Stimulated activated CD4-positive, alpha-beta T cell treated with anti-CD3 and anti-CD28 coated beads, TNF-alpha, amount 100 ng/mL, for 1 hour (primary cell): ENCODE results near the gene AHI1.

Experiments used
- DNase-seq, 3 donors: peaks; one replicate each; pipeline ENCODE4 v3.0.0-alpha.2; 2020; ENCODE audit warnings: low read depth in 3 of 3, low spot score in 1 of 3

AHI1 gene

DNA sequence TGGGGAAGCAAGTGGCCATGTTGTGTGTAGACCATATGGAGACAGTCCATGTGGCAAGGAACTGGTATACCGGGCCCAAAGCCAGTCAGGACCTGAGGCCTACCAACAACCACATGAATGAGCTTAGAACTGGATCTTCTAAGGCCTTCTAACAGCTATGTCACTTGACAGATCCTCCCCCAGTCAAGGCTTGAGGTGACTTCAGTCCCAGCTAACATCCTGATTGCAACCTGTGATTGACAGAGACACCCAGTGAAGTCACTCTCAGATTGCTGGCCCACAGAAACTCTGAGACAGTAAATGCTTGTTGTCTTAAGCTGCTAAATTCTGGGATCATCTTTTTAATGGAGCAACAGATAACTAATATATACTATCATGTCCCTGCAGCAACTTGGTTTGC is 32.9 kb downstream of the AHI1 start:
- DNase-seq = no peak

DNA sequence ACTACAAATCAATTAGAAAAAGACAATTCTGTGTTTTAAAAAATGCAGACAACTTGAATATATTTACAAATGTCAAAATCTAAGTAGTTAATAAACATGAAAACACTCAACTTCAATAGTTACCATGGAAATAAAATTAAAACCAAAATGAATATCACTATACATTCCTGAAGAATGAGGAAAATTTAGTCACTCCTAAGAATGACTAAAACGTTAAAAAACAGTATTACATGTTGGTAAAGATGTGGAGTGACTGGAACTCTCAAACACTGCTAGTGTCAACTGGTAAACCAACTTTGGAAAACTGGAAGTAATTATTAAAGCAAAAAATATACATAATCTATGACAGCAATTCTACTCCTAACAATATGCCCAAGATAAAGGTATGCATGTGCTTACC is 36.3 kb downstream of the AHI1 start:
- DNase-seq = no peak

DNA sequence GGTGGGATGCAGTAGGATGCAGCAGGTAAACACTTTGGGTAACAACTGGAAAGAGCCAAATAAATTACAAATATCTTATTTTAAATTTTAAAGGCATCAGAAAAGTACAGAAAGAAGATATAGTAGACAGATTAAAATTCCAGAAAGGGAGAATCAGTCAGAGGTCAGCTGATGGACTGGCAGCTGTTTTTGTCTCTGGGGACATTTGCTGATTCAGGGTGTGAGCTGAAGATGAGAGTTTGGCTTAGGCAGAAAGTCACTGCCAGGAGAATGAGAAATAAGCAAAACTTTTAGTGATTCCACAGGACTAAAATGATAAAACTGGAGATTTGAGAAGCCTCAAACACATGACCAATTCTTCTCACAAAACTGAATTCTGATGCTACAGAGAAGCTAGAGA is 39.5 kb downstream of the AHI1 start:
- no peak for DNase-seq

DNA sequence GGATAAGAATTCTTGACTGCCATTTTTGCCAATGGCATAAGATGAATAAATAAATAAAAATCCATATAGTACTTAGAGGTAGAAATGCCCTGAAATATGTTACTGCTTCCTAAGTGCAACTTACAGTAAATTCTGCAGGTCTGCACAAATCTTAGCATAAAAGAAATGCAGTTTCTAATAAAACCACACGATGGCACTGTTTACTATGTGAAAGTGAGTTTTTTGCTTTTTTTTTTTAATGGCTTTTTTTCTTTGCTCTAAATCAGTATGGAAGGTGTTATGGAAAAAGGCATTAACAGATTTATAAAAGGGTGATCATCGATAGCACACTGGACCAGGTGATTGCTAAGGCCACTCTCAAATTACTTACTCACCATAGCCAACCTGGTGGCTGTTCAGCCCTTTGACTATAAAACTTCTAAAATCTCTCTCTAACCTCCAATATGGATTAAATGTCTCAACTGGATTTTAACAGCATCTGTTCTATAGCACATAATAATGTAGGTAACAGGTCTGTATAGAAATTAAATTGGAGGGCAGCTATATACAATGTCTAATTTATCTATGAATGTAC is 45.8 kb downstream of the AHI1 start:
- no peak for DNase-seq

DNA sequence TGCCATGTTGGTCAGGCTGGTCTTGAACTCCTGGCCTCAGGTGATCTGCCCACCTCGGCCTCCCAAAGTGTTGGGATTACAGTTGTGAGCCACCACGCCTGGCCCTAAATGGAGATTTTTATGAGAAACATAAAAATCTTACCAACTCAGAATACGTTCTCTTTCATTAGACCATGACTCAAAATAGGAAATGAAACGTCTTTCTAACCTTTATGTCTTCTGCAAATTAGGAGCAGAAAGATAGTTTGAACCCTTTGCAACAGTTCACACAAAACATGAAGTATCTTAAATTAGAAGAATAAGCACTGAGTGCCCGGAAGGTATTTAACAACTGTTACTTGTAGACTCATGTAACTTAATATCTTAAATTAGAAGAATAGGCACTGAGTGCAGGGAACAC is 48.3 kb downstream of the AHI1 start:
- DNase-seq = no peak

DNA sequence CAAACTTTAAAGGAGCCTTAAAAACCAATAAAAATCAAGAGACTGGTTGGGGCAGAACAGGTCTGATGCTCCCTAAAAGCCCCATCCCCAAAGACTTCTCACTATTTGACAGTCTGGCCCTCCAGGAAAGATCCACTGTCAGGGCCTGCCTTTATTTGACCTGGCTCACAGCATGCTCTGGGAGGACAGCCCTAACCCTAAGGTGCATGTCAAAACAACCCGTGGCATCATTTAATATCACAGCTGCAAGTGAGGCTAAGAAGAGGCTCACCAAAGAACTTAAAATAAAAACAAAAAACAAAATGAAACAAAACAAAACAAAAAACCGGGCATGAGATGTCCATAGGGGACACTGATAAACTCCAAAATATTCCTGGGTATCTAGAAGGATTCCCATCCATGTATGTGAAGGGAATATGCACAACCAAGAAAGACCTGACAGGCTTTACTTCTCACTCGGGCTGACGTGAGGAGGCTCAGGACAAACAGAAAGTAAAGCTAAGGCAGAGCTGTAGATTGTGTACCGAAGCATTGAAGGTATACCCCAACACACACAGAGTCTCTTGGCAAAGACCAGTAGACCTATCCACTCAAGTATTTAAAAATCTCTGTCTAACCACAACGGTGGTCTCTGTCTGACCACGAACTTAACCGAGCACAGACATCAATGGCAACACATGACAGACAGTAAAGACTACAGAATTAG is 57.3 kb downstream of the AHI1 start:
- no peak for DNase-seq

DNA sequence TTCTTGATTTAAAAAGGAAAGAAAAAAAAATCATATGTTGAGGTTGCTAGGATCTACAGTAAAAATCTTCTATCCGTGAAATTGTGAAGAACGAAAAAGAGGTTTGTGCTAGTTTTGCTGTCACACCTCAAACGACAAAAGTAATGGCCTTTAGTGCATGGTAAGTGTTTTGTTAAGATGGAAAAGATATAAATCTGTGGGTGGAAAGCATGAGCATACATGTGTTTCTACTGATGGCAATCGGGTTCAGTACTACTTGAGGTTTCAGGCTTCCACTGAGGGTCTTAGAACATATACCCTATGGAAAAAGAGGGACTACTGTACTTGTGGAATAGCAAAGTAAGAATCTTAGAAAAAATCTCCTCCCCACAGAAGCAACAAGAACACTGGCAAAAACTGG is 58.0 kb downstream of the AHI1 start:
- no peak for DNase-seq

DNA sequence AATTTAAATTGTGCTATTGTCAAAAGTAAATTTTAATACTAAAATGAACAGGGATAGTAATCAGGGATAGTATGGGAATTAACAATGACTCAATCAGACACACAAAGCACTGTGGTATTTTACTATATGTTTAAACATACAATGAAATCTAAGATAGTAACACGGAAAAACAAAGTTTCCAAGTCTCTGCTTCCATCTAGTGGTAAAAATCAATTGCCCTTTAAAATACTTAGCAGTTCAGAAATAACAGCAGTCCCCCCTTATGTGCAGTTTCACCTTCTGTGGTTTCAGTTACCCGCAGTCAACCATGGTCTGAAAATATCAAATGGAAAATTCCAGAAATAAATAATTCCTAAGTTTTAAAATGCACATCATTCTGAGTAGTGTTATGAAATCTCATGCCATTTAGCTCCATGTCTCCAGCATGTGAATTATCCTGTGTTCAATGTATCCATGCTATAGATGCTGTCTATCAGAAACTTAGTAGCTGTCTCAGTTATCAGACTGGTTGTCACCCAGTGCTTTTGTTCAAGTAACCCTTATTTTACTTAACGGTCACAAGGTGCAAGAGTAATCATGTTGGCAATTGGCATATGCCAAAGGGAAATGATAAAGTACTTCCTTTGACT is 58.5 kb downstream of the AHI1 start:
- no peak for DNase-seq

DNA sequence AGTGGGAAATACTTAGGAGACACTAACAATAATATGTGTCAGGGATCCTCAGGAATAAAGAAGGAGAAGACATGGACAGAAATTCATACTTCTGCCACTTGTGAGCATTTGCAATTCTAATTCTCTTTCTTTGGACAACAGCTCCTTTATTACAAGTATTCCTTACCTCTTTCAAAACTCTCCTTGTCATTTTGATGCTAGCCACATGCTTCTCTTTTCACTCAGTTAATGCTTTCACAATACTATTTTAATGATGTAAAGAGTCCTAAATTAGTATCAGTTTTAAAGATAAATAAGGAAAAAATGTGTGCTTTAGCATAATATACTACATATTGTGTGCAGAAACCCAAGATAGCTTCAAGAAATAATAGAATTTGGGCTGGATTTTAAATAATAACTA is 62.5 kb downstream of the AHI1 start:
- DNase-seq = no peak

DNA sequence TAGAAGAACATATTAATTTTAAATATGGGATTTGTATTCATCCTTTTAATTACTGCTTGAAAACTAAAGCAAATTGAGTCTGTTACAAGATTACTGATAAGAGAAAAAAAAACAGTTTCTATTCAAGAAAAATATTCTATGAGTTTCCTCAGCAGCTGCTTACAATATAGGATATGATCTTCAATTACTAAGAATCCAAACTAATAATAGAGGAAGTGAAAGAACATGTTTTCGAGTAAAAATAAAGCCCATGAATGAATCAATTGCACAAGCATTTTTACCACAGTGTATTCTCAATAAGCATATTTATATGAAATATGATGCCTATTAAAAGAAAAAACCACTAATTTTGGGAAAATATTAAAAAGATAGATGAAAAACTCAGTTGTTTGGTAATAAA is 63.4 kb downstream of the AHI1 start:
- DNase-seq = no peak

DNA sequence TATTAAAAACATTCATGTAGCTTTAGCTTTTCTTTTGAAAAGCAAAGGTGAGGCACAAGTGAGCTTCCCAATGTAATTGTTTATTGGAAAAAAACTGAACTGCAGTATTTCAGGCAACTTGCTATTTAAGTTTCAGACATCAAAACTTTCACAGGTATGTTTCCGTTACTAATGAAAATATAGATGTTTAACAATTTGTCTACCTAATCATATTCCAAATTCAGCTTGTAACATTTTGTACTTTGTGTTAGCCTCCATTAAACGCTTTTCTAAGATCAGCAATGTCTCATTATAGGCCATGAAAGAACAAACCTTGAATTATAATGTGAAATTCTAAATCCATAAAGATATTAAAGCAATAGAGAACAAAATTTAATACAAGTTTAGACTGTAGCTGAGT is 69.5 kb downstream of the AHI1 start:
- DNase-seq = no peak

DNA sequence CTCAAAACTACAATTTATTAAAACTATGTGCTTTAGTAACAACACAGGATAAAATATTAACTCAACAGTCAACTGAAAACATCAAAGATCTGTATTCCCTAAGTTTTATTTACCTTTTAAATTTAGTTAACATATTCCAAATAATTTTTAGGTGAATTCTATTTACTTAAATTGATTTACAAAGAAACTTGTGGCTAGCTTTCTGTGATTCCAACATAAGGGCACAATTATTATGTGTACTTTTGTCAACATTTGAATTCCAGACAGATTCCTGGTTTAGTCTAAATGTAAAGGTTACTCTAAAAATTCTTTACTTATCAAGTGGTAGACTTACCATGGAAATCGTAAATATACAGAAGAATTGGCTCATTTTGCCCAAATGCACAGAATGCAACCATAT is 70.7 kb downstream of the AHI1 start:
- no peak for DNase-seq

DNA sequence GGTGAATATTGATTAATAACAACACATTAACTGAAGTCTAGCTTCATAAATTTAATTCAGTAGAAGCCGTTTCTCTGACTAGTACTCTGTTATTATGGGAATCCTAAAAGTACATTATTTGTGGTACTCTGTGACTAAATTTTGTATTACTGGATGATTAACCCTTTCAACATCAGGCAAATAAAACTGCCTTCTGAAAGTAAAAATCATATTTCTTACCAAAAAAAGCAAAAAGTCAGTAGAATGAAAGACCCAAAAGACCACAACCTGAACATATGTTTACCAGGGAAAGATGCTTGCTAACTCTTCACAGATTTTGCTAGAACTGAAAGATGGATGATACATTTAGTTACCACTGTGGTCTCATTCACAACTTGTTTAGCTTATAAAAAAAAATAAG is 73.2 kb downstream of the AHI1 start:
- no peak for DNase-seq

DNA sequence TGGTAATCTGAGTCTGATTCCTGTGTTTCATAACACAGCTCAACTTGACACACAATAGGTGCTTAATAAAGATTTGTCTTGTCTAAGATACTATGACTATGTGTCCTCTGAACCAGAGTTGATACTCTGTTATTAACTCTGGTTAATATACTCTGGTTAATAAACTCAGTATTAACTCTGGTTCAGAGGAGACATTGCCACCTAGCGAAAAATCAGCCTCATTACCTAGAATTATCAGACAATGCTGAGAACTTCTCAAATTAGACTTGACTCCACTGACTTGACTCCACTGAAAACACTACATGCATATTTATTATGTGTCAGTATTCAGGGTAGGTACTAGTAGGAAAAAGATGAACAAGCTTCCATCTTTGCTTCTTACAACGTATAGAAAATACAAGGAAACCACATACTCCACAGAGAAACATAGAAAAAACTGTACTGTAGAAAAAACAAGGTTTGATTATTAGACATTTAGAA is 73.9 kb downstream of the AHI1 start:
- DNase-seq = no peak

DNA sequence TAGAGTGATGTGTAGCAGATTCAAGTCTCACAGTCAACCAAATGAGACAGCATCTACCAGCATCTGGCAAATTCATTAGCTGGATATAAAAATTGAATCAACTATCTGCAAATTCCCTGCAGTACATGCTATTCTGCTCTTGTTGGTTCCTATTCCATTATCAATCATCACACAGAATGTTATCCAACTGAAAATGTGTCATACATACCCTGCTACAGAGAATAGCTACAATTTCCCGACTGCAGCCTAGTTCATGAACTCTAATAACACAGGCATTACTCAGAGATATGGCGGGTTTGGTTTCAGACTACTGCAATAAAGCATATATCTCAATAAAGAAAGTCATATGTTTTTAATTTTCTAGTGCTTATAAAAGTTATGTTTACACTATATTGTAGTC is 78.4 kb downstream of the AHI1 start:
- DNase-seq = no peak

DNA sequence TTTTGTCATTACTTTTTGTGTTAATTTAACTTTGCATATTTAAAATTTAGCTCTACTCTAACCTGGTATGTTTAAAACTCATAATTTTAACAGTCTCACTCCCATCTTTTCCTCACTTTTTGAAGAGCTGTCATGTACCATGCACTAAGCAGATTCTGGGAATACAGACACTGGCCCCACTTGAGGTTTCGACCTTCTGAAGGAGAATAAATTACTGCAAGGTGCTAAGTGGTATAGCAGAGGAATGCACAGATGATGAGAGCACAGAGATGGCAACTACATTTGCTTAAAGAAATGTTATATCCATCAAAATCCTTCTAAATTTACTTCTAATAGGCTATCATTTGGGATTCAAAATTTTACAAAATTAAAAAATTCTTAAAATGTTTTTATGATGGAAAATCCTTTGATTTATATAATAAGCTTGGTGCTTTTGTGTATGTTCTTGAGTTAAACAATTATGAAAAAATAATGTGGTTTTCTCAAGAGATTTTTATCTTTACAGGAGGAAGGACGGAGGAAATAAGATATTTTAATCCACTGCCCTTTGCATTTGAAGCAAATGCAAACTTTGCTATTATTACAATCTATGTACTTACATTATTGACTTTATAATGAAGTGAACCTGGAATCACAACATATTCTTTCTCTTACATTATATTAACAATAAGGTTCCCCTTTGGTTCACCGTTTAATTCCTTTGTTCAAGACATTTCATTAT is 79.3 kb downstream of the AHI1 start:
- DNase-seq = no peak

DNA sequence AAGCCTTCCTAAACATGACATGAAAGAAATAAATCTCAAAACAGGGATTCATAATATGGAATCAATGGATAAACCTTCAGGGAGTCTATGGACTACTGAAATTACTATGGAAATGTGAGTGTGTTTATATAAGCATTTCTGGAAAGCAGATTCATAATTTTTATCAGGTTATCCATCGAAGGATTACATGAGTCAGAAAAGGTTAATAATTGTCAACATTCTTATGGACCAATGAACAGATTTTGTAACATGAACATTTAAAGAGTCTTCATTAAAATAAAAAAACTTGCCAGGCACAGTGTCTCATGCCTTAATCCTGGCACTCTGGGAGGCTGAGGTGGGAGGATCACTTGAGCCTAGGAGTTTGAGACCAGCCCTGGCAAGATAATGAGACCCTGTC is 84.8 kb downstream of the AHI1 start:
- DNase-seq = no peak

DNA sequence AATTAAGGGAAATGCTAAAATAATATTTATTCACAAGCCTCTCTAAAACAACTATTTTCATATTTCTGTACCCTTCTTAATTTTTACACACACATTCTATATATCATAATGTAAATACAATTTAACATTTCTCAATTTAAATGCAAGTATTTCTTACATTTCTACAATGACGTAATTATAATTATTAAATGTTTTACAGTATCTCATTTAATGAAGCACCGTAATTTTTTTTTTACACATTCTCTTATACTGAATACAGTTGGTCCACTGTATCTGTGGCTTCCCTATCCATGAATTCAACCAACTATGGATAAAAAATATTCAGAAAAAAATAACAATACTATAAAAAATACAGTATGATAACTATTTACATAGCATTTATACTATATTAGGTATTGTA is 85.7 kb downstream of the AHI1 start:
- no peak for DNase-seq

DNA sequence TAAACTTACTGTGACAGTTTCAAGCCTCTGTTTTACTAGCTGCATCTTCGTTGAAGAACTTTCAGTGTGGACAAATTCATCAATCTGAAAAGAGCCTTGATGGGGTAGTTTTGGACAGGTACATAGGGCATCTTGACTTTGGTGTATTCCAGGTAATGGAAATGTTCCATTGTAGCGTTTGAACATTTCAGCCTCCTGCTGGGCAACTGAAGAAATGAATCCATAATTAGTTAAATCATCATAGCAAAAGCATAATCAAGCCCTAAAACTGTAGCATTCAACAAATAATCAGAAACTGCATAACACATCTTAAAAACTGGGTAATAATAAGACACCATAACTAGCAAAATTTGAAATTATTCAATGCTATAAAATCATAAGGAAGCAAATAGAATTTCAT is 86.2 kb downstream of the AHI1 start:
- DNase-seq = no peak

DNA sequence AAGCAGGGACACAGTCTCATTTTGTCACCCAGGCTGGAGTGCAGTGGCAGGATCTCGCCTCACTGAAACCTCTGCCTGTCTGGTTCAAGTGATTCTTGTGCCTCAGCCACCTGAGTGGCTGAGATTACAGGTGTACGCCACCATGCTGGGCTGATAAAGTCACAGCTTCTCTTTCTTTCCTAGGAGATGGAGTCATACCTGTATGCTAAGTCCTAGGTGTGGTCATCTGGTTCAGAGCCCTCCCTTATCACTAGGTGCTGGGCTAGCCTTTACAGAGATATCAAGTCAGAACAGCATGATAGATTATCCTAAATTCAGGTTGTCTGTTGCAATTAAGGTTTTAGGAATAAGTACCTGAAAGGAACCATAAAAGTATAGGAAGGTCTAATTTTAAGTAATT is 86.7 kb downstream of the AHI1 start:
- no peak for DNase-seq

DNA sequence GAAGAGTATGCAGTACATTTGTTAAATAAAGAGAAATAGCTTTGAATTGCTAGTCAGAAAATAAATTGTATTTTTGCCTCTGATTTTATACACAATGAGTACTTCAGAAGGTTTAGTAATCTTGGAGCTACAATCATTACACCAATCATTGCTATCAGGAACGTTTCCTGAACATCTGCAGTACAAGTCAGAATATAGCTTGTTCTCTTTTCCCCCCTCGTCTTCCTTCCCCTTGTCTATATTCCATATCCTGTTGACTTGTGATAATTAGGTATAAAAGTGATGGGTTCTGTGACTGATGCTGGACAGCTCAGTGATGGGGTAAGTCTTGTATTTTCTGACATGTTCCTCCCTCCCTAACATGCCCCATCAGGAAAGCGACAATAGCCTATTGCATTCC is 94.0 kb downstream of the AHI1 start:
- no peak for DNase-seq

DNA sequence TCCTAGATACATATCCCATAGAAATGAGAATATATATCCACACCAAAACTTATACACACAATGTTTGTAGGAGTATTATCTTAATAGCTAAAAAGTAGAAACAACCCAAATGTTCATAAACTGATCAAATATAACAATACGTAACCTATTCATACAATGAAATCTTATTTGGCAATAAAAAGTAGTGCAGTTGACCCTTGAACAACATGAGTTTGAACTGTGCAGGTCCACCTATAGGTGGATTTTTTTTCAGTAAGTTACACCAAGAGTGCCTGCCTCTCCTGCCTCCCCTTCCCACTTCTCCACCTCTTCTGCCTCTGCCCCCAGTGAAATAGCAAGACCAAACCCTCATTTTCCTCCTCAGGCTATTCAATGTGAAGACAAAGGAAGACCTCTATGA is 95.2 kb downstream of the AHI1 start:
- no peak for DNase-seq
